ENCODE data around the gene CCDC197.

CCDC197 gene

DNA sequence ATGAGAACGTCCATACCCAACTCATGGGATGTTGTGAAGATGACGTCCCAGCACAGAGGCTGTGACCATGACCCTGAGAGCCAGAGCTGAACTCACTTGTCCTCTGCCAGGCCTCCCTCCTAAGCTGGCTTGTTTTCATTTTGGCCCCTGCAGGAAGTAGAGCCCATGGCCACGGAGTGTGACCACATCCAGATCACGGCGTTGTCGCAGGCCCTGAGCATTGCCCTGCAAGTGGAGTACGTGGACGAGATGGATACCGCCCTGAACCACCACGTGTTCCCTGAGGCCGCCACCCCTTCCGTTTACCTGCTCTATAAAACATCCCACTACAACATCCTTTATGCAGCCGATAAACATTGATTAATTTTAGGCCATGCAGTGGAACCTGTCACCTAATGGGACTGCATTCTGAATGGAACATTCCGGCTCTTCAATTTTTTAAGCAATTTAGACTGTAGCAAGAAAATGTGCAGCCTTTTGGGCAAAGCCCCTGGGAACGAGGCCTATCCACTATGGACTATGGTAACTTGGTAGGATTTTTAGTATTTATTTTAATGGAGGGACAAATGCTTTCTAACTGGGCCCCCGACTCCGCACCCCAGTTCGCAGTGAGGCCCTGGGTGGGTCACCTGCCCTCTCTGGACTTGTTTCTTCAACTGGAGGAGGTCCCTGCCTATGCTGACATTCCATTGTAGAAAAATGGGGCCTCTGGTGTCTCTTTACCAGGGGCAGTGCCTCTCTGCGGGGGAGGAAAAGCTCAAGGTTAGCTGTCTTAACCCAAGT is 48.7 kb downstream of the CCDC197 start:
- no peak for DNase-seq

DNA sequence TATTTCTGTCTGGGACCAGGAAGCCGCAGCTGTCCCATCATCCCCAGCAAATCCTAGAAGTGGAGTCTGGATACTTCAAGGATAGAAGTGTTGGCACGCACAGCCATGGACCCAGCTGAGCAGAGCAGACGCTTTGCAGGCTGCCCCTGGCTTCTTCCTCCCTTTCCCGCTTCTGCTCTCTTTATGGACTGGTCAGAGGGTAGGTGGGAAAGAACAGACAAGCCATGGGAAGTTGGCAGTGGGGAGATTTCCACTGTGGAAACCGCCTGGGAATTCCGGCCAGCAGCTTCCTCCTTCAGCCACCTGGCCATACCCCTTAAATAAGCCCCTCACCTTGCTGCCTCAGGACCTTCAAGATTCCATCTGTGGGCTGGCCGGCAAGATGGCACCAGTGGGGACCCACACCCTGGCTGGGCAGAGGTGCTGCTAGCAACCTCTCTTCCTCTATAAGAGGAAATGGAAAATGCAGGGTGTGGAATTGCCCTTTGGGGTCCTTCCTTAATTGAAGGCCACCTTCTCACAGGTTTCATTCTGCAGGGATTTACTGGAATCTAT is 49.7 kb downstream of the CCDC197 start:
- no peak for DNase-seq

DNA sequence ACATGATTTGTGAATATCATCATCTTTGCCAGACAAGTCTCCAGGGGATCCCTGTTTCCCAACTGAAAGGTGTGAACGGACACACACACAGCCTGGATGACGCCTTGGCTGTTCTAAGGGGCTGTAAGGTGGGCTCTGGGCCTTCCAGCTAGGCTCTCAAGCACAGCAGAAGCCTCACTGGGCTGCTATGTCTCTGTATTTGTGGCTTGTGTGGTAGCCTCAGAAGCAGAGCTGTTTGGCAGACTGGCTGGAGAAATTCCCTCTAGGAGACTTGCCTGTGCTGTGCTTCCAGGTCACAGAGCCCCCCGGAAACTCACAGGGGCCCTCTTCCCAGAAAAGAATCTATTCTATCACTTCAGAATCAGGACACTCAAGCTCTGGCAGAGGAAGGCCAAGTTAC is 50.5 kb downstream of the CCDC197 start:
- no peak for DNase-seq

DNA sequence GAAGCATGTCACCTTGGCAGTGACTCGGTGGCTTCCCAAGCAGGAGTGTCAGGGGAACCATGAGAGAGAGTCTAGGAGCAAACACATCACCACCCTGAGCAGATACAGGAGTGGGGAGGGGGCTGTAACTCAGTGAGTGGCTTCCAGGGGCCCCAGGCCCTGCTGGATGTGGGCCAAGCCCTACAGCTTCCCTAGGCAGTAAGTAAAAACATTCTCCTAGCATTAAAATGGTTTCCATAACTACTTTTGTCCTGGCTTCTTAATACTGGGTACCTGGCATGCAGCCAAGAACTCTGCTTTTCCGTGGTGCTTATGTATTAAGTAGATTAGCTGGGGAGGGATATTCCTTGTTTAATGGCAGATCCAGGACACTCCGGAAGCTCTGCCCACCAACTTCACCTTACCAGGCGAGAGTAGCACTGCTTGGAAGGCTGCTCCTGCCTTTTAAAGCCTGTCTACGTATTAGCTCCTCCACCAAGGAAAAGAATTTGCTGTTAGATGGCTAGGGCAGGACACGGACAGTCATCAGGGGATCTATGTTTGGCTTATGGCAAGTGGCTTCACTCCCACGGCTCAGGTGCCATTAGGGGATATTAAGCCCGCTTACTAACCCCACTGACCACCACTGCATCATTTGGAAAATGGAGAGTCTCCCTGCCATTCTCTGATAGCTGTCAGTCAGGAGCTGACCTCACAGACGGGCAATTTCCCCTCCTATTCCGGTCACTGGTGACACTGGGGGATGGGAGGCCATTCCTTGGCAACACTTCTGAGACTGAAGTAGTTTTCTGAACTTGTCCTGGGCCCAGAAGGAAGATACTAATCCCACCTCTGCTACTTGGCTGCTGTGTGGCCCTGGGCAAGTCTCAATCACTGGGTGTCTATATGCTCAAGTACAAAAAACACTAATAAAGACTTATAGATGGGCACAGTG is 51.9 kb downstream of the CCDC197 start:
- DNase-seq: peak; percentile 100

- DNase-seq: no peak
Observed at GRCh38 chr14:94049625-94050023, 52.5 kb downstream of the CCDC197 start.

DNA sequence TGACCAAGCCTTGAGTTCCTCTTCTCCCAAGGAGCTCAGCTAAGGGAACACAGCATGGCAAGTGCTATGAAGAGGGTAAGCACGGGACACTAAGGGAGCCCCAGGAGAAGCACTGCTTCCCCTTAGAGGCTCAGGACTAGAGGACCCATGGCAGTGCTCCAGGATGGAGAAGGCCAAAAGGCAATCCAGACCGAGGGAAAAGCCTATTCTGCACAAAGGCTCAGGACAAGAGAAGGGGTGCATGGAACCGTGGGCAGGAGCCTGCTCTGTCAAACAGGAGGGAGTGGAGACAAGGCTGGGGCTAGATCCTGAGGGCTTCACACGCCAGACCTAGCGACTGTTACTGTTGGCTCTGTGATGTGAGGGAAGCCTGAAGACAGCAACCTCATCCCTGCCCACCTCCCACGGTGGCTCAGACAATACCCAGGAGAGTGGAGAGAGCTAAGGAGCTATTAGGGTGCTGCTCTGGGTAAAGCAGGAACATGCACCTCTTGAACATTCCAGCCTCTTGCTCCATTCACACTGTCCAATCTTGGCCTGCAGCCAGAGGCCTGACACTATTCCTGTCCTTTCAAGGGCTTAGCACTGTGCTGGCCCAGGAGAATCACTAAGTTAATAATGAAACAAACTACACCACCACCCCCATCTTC is 53.3 kb downstream of the CCDC197 start:
- no peak for DNase-seq

DNA sequence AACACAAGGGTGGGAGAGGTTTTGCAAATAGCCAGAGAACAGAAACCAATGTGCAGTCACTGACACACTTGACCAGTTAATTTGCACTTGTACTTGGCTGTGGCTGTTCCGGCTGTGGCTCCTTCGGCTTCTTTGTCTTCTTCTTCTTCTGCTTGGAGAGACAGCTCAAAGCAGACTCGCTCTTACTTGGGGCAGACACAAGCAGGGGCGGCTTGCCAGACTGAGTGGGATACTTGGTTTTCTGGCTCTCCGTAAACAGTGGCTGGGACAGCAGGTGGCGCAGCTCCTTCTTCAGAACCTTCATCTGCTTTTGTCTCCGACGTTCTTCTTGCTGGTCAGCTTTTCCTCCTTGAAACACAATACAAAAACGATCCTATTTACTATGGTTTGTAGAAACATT is 54.0 kb downstream of the CCDC197 start:
- DNase-seq: no peak

GRCh38 chr14:94051779-94052178 is 54.7 kb downstream of the CCDC197 start:
- DNase-seq: no peak

DNA sequence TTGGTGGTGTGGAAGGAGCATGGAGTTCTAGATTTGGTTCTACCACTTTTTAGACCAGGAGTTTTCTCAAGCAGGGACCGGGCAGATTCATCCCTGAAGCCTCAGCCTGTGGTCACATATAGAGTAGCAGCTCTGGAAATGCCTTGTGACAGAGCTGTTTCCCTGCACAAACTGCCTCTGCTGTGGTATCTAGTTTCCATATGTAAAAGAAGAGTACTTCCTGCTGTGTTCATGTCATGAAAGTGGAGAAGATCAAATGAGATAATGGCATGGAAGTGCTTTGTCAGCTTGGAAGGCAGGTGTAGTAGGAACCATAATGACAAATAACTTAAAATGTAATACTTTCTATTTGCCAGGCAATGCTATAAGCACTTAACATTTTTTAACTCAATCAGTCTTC is 55.1 kb downstream of the CCDC197 start:
- DNase-seq: no peak

DNA sequence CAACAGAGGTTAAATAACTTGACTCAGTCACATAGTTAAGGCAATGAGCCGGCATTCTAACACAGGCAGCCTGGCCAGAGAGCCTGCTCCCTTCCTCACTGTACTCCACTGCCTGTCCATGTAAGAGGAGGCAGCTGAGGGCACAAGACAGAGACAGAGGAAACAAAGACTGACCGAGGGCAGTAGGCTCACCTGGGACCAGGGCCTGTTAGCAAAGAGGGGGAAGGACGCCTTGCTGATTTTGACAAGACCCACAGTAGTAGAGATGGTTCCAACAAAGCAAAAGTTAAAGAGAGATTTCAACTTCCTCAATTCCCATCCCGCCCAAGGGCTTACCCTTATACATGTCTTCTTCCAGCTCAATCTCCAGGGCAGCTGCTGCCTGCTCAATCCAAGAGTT is 55.6 kb downstream of the CCDC197 start:
- no peak for DNase-seq

DNA sequence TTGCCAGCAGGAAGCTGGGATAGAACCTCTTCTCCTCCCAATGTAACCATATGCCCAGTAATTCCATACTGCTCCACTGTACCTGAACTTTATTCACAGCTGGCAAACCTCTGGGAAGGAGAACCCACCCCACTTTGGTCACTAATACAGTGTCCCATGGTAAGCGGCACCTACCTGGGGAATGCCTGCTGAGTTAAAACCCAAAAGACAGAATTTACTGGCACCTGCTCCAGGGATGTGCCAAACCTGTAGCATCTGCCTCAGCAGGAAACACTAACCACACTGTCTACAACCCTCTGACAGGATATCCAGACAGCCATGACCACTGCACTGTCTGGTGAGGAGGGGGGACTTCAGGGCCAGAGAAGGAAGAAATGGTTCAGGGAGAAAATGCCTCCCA is 57.3 kb downstream of the CCDC197 start:
- DNase-seq: no peak

GRCh38 chr14:94054936-94055335 is 57.8 kb downstream of the CCDC197 start:
- DNase-seq: no peak

- no peak for DNase-seq
Observed at GRCh38 chr14:94056579-94057308, 59.6 kb downstream of the CCDC197 start.

- DNase-seq: no peak
Observed at GRCh38 chr14:94058128-94058673, 61.1 kb downstream of the CCDC197 start.

Data from COR-L47 (cell line).